ENCODE measurements around the gene TCP11. TPM values are rescaled to one million over a fixed set of nuclear protein-coding genes. Genes with fewer than 3 reads are reported as not detected.

Gene TCP11
- total RNA-seq, 1 experiment from 2014 or later: not detected

DNA sequence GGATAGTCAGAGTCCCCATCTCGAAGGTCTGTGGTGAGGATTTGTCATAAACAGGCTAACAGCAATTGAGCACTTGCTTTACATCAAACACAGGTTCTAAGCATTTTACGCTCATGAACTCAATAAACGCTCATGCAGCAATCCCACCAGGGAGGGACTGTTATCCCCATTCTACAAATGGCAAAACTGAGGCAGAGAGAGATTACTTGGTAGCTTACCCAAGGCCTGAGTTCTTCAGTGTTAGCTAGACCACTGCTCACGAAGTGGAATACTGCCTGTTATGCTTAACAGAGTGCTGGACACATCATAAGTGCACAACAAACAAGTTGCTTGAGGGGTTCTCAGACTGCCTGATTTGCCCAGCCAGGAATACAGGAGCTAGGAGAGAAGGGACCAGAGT is 23.7 kb upstream of the TCP11 start:
- H3K4me3 Mint-ChIP-seq (ENCODE audit: low read depth, unreplicated experiment): no peak overlapping the region
- H3K4me1 Mint-ChIP-seq (ENCODE audit: low read depth, unreplicated experiment): peaks cover 35% of the 10 kb centered on the region
- intact Hi-C loops (cut with micrococcal nuclease; ENCODE audit: unreplicated experiment): no loop called here
- H3K27me3 Mint-ChIP-seq (ENCODE audit: unreplicated experiment): peaks cover under 1% of the 10 kb centered on the region
- H3K36me3 Mint-ChIP-seq (ENCODE audit: insufficient read depth, unreplicated experiment): no peaks in the 10 kb centered on the region
- no peak overlapping the region for H3K27ac Mint-ChIP-seq (ENCODE audit: unreplicated experiment)
- no peak for DNase-seq
- CTCF ChIA-PET: interaction anchor here (0.9 to 2.3 kb wide), 5 partner anchors 15 to 619 kb away, joined by 3 to 12 read pairs (median 3); no protein-coding TSS in a partner anchor
- peaks cover 5% of the 10 kb centered on the region for H3K9me3 Mint-ChIP-seq (ENCODE audit: low read depth, unreplicated experiment)
- TF ChIP-seq, protein P1, sequence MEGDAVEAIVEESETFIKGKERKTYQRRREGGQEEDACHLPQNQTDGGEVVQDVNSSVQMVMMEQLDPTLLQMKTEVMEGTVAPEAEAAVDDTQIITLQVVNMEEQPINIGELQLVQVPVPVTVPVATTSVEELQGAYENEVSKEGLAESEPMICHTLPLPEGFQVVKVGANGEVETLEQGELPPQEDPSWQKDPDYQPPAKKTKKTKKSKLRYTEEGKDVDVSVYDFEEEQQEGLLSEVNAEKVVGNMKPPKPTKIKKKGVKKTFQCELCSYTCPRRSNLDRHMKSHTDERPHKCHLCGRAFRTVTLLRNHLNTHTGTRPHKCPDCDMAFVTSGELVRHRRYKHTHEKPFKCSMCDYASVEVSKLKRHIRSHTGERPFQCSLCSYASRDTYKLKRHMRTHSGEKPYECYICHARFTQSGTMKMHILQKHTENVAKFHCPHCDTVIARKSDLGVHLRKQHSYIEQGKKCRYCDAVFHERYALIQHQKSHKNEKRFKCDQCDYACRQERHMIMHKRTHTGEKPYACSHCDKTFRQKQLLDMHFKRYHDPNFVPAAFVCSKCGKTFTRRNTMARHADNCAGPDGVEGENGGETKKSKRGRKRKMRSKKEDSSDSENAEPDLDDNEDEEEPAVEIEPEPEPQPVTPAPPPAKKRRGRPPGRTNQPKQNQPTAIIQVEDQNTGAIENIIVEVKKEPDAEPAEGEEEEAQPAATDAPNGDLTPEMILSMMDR (IDR thresholded peaks at IDR 0.05; ENCODE audit: unreplicated experiment): no peak
- no TSS peak for BruUV-seq (replicated peaks)

DNA sequence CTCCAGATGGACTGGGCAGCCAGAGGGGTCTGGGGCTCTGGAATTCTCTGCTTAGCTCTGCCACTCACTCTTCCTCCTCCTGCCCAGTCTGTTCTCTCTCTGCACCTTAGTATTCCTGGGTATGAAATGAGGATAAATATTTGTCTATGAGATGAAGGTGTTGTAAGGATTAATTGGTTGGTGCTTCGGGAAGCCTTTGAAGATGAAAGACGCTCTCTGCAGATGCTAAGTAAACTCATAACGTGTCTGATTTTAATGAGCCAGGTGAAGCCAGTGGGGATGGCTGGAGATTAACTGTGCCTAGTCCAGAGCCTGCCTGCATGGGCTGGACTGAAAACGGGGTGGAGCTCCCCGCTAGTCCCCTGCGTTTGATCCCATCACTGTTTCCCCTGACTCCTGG is 23.1 kb upstream of the TCP11 start:
- H3K4me3 Mint-ChIP-seq (ENCODE audit: low read depth, unreplicated experiment): no peak overlapping the region
- peaks cover under 1% of the 10 kb centered on the region for H3K9me3 Mint-ChIP-seq (ENCODE audit: low read depth, unreplicated experiment)
- no peaks in the 10 kb centered on the region for H3K36me3 Mint-ChIP-seq (ENCODE audit: insufficient read depth, unreplicated experiment)
- no peaks in the 10 kb centered on the region for H3K27me3 Mint-ChIP-seq (ENCODE audit: unreplicated experiment)
- TF ChIP-seq, protein P1 (IDR thresholded peaks at IDR 0.05; ENCODE audit: unreplicated experiment): no peak
- CTCF ChIA-PET: interaction anchor here (0.7 kb wide), 1 partner anchor 73 kb away, joined by 3 read pairs; no protein-coding TSS in a partner anchor
- H3K27ac Mint-ChIP-seq (ENCODE audit: unreplicated experiment): no peak overlapping the region
- intact Hi-C loops (cut with micrococcal nuclease; ENCODE audit: unreplicated experiment): no loop called here
- peaks cover 35% of the 10 kb centered on the region for H3K4me1 Mint-ChIP-seq (ENCODE audit: low read depth, unreplicated experiment)
- no peak for DNase-seq
- no TSS peak for BruUV-seq (replicated peaks)

DNA sequence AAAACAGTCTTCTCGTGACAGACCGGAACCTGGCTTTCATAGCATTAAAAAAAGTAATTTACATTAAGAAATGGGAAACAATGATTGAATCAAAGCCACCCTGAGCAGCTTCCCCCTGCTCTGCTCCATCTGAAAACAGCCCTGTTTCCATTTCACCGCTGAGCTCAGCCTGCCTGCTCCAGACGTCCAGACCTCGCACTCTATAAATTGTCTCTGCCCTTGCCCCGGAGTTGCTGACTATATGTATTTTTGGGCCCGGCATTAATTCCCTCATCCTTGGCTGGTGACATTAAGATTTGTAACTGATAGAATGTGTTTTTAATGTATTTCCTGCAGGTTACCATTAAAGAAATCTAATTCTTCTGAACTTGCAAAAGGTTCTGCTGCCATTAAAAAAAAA is 22.7 kb upstream of the TCP11 start:
- TF ChIP-seq, protein P1 (IDR thresholded peaks at IDR 0.05; ENCODE audit: unreplicated experiment): no peak
- Mint-ChIP-seq H3K9me3 (ENCODE audit: low read depth, unreplicated experiment) (no peaks in the 10 kb centered on the region), H3K4me1 (ENCODE audit: low read depth, unreplicated experiment) (peaks cover 36% of the 10 kb centered on the region), H3K4me3 (ENCODE audit: low read depth, unreplicated experiment) (no peak overlapping the region), H3K27ac (ENCODE audit: unreplicated experiment) (no peak overlapping the region), H3K36me3 (ENCODE audit: insufficient read depth, unreplicated experiment) (no peaks in the 10 kb centered on the region), H3K27me3 (ENCODE audit: unreplicated experiment) (no peaks in the 10 kb centered on the region)
- intact Hi-C loops (cut with micrococcal nuclease; ENCODE audit: unreplicated experiment): no loop called here
- BruUV-seq (replicated peaks): no TSS peak
- DNase-seq: no peak
- CTCF ChIA-PET: interaction anchor here (0.7 kb wide), 1 partner anchor 74 kb away, joined by 3 read pairs; no protein-coding TSS in a partner anchor

DNA sequence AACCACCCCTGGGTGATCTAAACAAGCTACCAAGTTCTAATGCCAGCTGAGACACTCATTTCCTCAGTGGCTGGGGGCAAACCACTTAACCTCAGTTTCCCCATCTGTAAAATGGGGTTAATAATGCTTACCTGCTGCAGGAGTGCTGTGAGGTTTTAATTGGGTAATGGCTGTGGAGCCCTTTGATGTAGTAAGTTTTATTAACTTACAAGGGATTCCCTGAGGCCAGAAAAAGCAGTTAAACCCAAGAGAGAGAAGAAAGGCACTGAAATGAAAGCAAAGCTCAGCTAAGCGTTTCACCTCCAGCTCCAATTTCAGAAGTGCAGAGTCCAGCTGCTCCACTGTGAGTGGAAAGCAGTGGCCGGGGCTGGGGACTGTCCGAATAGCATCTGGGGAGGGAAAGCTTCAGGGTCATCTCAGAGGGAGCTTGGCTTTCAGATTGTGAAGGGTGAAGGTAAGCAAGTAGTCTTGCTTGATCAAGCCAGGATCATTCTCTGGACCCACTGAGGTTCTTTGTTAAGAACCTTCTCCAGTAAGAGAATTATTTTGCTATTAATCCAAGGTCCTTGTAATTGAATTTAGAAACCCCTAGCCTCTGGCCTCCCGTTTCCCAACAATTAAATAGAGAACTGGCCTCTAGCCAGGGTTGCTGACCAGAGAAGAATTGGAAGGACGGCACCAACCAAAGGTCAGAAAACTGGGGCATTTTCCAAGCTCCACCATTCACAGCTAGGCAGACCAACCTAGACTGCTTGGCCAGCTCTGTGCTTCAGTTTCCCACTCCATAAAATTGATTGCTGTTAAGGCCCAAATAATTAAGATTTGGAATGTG is 20.9 kb upstream of the TCP11 start:
- H3K36me3 Mint-ChIP-seq (ENCODE audit: insufficient read depth, unreplicated experiment): no peaks in the 10 kb centered on the region
- no peak overlapping the region for H3K4me3 Mint-ChIP-seq (ENCODE audit: low read depth, unreplicated experiment)
- intact Hi-C loops (cut with micrococcal nuclease; ENCODE audit: unreplicated experiment): no loop called here
- H3K27ac Mint-ChIP-seq (ENCODE audit: unreplicated experiment): no peak overlapping the region
- no peaks in the 10 kb centered on the region for H3K27me3 Mint-ChIP-seq (ENCODE audit: unreplicated experiment)
- no peak for DNase-seq
- CTCF ChIA-PET: interaction anchor here (1.0 kb wide), 1 partner anchor 20 kb away, joined by 4 read pairs; no protein-coding TSS in a partner anchor
- peaks cover 40% of the 10 kb centered on the region for H3K4me1 Mint-ChIP-seq (ENCODE audit: low read depth, unreplicated experiment)
- TF ChIP-seq, protein P1 (IDR thresholded peaks at IDR 0.05; ENCODE audit: unreplicated experiment): no peak
- H3K9me3 Mint-ChIP-seq (ENCODE audit: low read depth, unreplicated experiment): no peaks in the 10 kb centered on the region
- BruUV-seq (replicated peaks): no TSS peak

All from Calu3 (cell line).